Panc1 (cell line): ENCODE data around the gene HES5. TPM values are rescaled to one million over a fixed set of nuclear protein-coding genes. Genes with fewer than 3 reads are reported as not detected.

Source experiments
- ATAC-seq: fragments of 200-7000 bp; cut with Tn5 transposase; 2 replicates; pipeline ENCODE4 v1.9.1; 2020; ENCODE audit warnings: mild to moderate bottlenecking, moderate library complexity
- BruUV-seq: library from RNA; stranded (reverse); fragments of 400-500 nt; replicated peaks from 2 replicates; lab custom pipeline; 2021; lab: Mats Ljungman, UMichigan
- CTCF ChIA-PET: fragments of 300-600 bp; sonication (Branson Sonifier 250); formaldehyde crosslinking; loops from one replicate; lab custom pipeline; 2022; ENCODE audit warnings: antibody characterized with exemption; lab: Charles Lee
- POLR2A ChIA-PET: fragments of 300-600 bp; sonication (Branson Sonifier 250); formaldehyde crosslinking; loops from one replicate; lab custom pipeline; 2022; ENCODE audit warnings: antibody characterized with exemption; lab: Charles Lee
- DNase-seq: peaks from one replicate; pipeline ENCODE4 v3.0.0-alpha.2; 2010; ENCODE audit warnings: low read depth, low spot score
- H3K27ac ChIP-seq: 2 replicates; pipeline ENCODE4 v1.5.1; 2011; ENCODE audit warnings: mild to moderate bottlenecking, low read length, inconsistent platforms
- H3K27me3 ChIP-seq: fragments of 200-500 bp; sonication (Bioruptor generic); 2 replicates; pipeline ENCODE4 v1.6.0; 2014; ENCODE audit warnings: low read length, inconsistent platforms; ENCODE audit not compliant: control insufficient read depth, insufficient read depth
- H3K36me3 ChIP-seq: fragments of 200-500 bp; sonication (Bioruptor generic); 2 replicates; pipeline ENCODE4 v1.5.1; 2014; ENCODE audit warnings: inconsistent platforms, mild to moderate bottlenecking, low read length, moderate library complexity; ENCODE audit not compliant: control insufficient read depth, insufficient read depth
- H3K4me1 ChIP-seq: 2 replicates; pipeline ENCODE4 v1.5.1; 2011; ENCODE audit warnings: inconsistent platforms, mild to moderate bottlenecking, low read length, moderate library complexity; ENCODE audit not compliant: control insufficient read depth, insufficient read depth
- H3K4me3 ChIP-seq, 2 experiments: 2 replicates each; pipeline ENCODE4 v1.5.1; 2011 to 2012; ENCODE audit warnings: low read depth in 2 of 2, low read length in 2 of 2, mild to moderate bottlenecking in 2 of 2, inconsistent platforms in 1 of 2, moderate library complexity in 1 of 2
- H3K9me3 ChIP-seq: fragments of 200-500 bp; sonication (Bioruptor generic); 2 replicates; pipeline ENCODE4 v1.5.1; 2014; ENCODE audit warnings: low read depth, mild to moderate bottlenecking, inconsistent platforms, low read length, moderate library complexity; ENCODE audit not compliant: control insufficient read depth, insufficient read depth
- CTCF ChIP-seq: fragments of 450-650 bp; IDR thresholded peaks from 2 replicates; pipeline ENCODE4 v1.5.1; 2017; ENCODE audit warnings: mild to moderate bottlenecking
- POLR2AphosphoS5 ChIP-seq: IDR thresholded peaks from 2 replicates; pipeline ENCODE4 v1.6.1; 2012; ENCODE audit warnings: mild to moderate bottlenecking, low read depth, low read length, moderate library complexity
- REST ChIP-seq, 2 experiments: IDR thresholded peaks; 2 replicates each; pipeline ENCODE4 v1.6.1; 2011 to 2012; ENCODE audit warnings: low read depth in 2 of 2, control low read depth in 1 of 2, low read length in 1 of 2, mild to moderate bottlenecking in 1 of 2, moderate library complexity in 1 of 2; ENCODE audit not compliant: insufficient read depth in 1 of 2
- SIN3A ChIP-seq: IDR thresholded peaks from 2 replicates; pipeline ENCODE4 v1.6.1; 2012; ENCODE audit warnings: low read depth, mild to moderate bottlenecking, low read length, moderate library complexity, borderline replicate concordance; ENCODE audit not compliant: insufficient read depth
- TCF7L2 ChIP-seq: IDR thresholded peaks from 2 replicates; pipeline ENCODE4 v1.6.1; 2011; ENCODE audit warnings: mild to moderate bottlenecking, low read depth, low read length, inconsistent platforms
- in situ Hi-C: cut with HindIII; loops from 2 replicates; pipeline ENCODE4 v1.10.0; 2016; ENCODE audit warnings: low sequenced_read_pairs, low pct_unique_long_range_greater_than_20kb
- intact Hi-C: fragments of 100-400 bp; cut with micrococcal nuclease; formaldehyde crosslinking; loops from one replicate; pipeline ENCODE4 v1.10.0; 2022; ENCODE audit not compliant: unreplicated experiment
- total RNA-seq: library from RNA; stranded (reverse); gene quantifications from one replicate; pipeline ENCODE4 v1.2.1, GENCODE V29; 2021; ENCODE audit not compliant: unreplicated experiment

HES5 gene
- total RNA-seq, 1 experiment from 2014 or later: not detected

GRCh38 chr1:2508751-2509150 is 21.3 kb downstream of the HES5 start:
- Histone ChIP-seq H3K36me3 (no peaks in the 10 kb centered on the region; the same call in none of the 2 replicates), H3K27me3 (no peaks in the 10 kb centered on the region), H3K27ac (no peak overlapping the region), H3K4me1 (peaks cover 25% of the 10 kb centered on the region), H3K4me3 (no peak overlapping the region), H3K9me3 (no peaks in the 10 kb centered on the region)
- ATAC-seq: no peak
- CTCF ChIA-PET: interaction anchor here (0.6 kb wide), 1 partner anchor 41 kb away, joined by 3 read pairs; no protein-coding TSS in a partner anchor
- no TSS peak for BruUV-seq
- POLR2A ChIA-PET: no interaction called here
- intact Hi-C loops (no loop called here), in situ Hi-C loops (no loop called here)
- DNase-seq: no peak
- TF ChIP-seq REST (IDR thresholded peaks at IDR 0.05; ENCODE audit: insufficient read depth in 1 of 2, low read depth in 2 of 2, low read length in 1 of 2) (0 out of 4 replicates have a peak, but pooled peaks of 1 of the 2 experiments have one; percentile 12), SIN3A (no peak)

GRCh38 chr1:2508180-2508579 is 21.9 kb downstream of the HES5 start:
- Histone ChIP-seq H3K27ac (no peak overlapping the region), H3K27me3 (no peaks in the 10 kb centered on the region), H3K4me1 (peaks cover 25% of the 10 kb centered on the region), H3K9me3 (no peaks in the 10 kb centered on the region), H3K4me3 (no peak overlapping the region), H3K36me3 (no peaks in the 10 kb centered on the region; the same call in none of the 2 replicates)
- no peak for TF ChIP-seq REST (IDR thresholded peaks at IDR 0.05; ENCODE audit: insufficient read depth in 1 of 2, low read depth in 2 of 2, low read length in 1 of 2)
- TF ChIP-seq POLR2AphosphoS5: no peak
- no peak for TF ChIP-seq TCF7L2
- TF ChIP-seq SIN3A: no peak
- no peak for TF ChIP-seq CTCF
- no TSS peak for BruUV-seq
- no peak for DNase-seq
- no peak for ATAC-seq
- CTCF ChIA-PET: interaction anchor here (0.6 kb wide), 1 partner anchor 15 kb away, joined by 3 read pairs; no protein-coding TSS in a partner anchor
- in situ Hi-C loops (no loop called here), intact Hi-C loops (no loop called here)
- POLR2A ChIA-PET: no interaction called here
